Hematopoietic multipotent progenitor cell treated with erythropoietin and hydrocortisone succinate and interleukin-3 and kit ligand, for 6 days (in vitro differentiated cells): Measurements from ENCODE around the gene ESX1.
A peak's percentile ranks its signal among the peaks of the same experiment; 100 is the strongest.
"Not testable (repeated sequence)": the region's sequence is repeated elsewhere in the genome, so short reads cannot be mapped to it uniquely, and the experiment has no call there.

Source experiments
- DNase-seq: peaks from one replicate; pipeline ENCODE4 v3.0.0-alpha.2; 2015

Gene ESX1

GRCh38 chrX:104254442-104255115 lies at the start of gene ESX1:
Gene ESX1, minus strand, starts transcription at chrX:104254933. Its CDS starts 84 bp downstream, at chrX:104254849.
- peak; percentile 1 for DNase-seq

GRCh38 chrX:104295636-104296035 lies 40.9 kb upstream of the ESX1 start:
- no peak for DNase-seq

GRCh38 chrX:104288961-104289360 lies 34.2 kb upstream of the ESX1 start:
- DNase-seq, result no peak

GRCh38 chrX:104288269-104288668 lies 33.5 kb upstream of the ESX1 start:
- DNase-seq, result no peak

GRCh38 chrX:104285201-104285600 lies 30.5 kb upstream of the ESX1 start:
- no peak for DNase-seq

- DNase-seq, result no peak
Observed at GRCh38 chrX:104284507-104284906, 29.8 kb upstream of the ESX1 start.

- DNase-seq, result no peak
Observed at GRCh38 chrX:104282166-104282725, 27.5 kb upstream of the ESX1 start.

GRCh38 chrX:104281564-104281963 lies 26.8 kb upstream of the ESX1 start:
- DNase-seq, result no peak

- DNase-seq, result no peak
Observed at GRCh38 chrX:104280609-104281008, 25.9 kb upstream of the ESX1 start.

GRCh38 chrX:104270916-104271512 lies 16.3 kb upstream of the ESX1 start:
- peak; percentile 63 for DNase-seq

GRCh38 chrX:104270212-104270611 lies 15.5 kb upstream of the ESX1 start:
- peak; percentile 2 for DNase-seq

- peak; percentile 0 for DNase-seq
Observed at GRCh38 chrX:104255465-104255864, 732 bp upstream of the ESX1 start.

GRCh38 chrX:104253567-104254441 lies 929 bp downstream of the ESX1 start:
- DNase-seq, result peak; percentile 23

- no peak for DNase-seq
Observed at GRCh38 chrX:104250470-104250869, 4.3 kb downstream of the ESX1 start.

GRCh38 chrX:104230060-104230459 lies 24.7 kb downstream of the ESX1 start:
- DNase-seq, result not testable (repeated sequence)

- DNase-seq, result no peak
Observed at GRCh38 chrX:104211187-104211586, 43.5 kb downstream of the ESX1 start.

GRCh38 chrX:104205548-104205947 lies 49.2 kb downstream of the ESX1 start:
- DNase-seq, result no peak
